Fibroblast of the aortic adventitia (primary cell): Measurements from ENCODE around the gene MAVS. TPM values are rescaled to one million over a fixed set of nuclear protein-coding genes. Genes with fewer than 3 reads are reported as not detected.
"Not testable (repeated sequence)": the region's sequence is repeated elsewhere in the genome, so short reads cannot be mapped to it uniquely, and the experiment has no call there.

ENCODE experiments used
- DNase-seq: peaks from one replicate; pipeline ENCODE4 v3.0.0-alpha.2; 2010; ENCODE audit warnings: low read depth
- H3K4me3 ChIP-seq: 2 replicates; pipeline ENCODE4 v1.5.1; 2011; ENCODE audit warnings: low read depth, mild to moderate bottlenecking, control low read depth, low read length, moderate library complexity
- CTCF ChIP-seq: IDR thresholded peaks from 2 replicates; pipeline ENCODE4 v1.5.1; 2011; ENCODE audit warnings: mild to moderate bottlenecking, low read length, control low read depth, inconsistent platforms; ENCODE audit not compliant: insufficient read depth
- total RNA-seq: library from RNA; depleted of rRNA; stranded (reverse); fragments of >200 nt; gene quantifications from 2 replicates; pipeline ENCODE4 v1.2.3, GENCODE V29; 2012; ENCODE audit warnings: low replicate concordance

MAVS gene
- total RNA-seq, 1 donor: 23.7 TPM

GRCh38 chr20:3901706-3902440 lies 55.2 kb downstream of the MAVS start:
- no peak for TF ChIP-seq CTCF
- peak; percentile 39 for DNase-seq
- peak overlapping the region; percentile 1 for H3K4me3 ChIP-seq

GRCh38 chr20:3902446-3902845 lies 55.8 kb downstream of the MAVS start:
- no peak for DNase-seq
- no peak overlapping the region for H3K4me3 ChIP-seq
- no peak for TF ChIP-seq CTCF

GRCh38 chr20:3904224-3904623 lies 57.6 kb downstream of the MAVS start:
- no peak overlapping the region for H3K4me3 ChIP-seq
- no peak for TF ChIP-seq CTCF
- DNase-seq: no peak

- no peak for DNase-seq
- no peak for TF ChIP-seq CTCF
- H3K4me3 ChIP-seq: no peak overlapping the region
These were observed 58.2 kb downstream of the MAVS start for GRCh38 chr20:3904857-3905256.

- H3K4me3 ChIP-seq, DNase-seq: not testable (repeated sequence)
These were observed 60.4 kb downstream of the MAVS start for GRCh38 chr20:3906744-3907721.

GRCh38 chr20:3908667-3909066 lies 62.0 kb downstream of the MAVS start:
- no peak for TF ChIP-seq CTCF
- DNase-seq: no peak
- no peak overlapping the region for H3K4me3 ChIP-seq

- no peak overlapping the region for H3K4me3 ChIP-seq
- DNase-seq: no peak
- TF ChIP-seq CTCF: no peak
These were observed 63.3 kb downstream of the MAVS start for GRCh38 chr20:3909952-3910366.
